MM.1S (cell line): ENCODE results near the gene ZCCHC13.

Source experiments
- CTCF ChIP-seq: fragments of 300-600 bp; sonication (generic); IDR thresholded peaks from 2 replicates; pipeline ENCODE4 v1.5.1; 2016; ENCODE audit warnings: antibody characterized with exemption, low read length, mixed read lengths
- EZH2 ChIP-seq: fragments of 300-600 bp; sonication (generic); optimal IDR thresholded peaks from 2 replicates; pipeline ENCODE3; 2017; ENCODE audit warnings: low read depth, mild to moderate bottlenecking, antibody characterized with exemption, low read length, mixed read lengths
- EZH2phosphoT487 ChIP-seq: fragments of 300-600 bp; sonication (generic); IDR thresholded peaks from 2 replicates; pipeline ENCODE4 v1.6.1; 2018; ENCODE audit warnings: antibody characterized with exemption, low read length

- TF ChIP-seq CTCF (no peak), EZH2 (no peak), EZH2phosphoT487 (no peak)
Observed at GRCh38 chrX:74272230-74272629, 31.8 kb upstream of the ZCCHC13 start.
